Fibroblast of gingiva (primary cell): ENCODE results near the gene KIDINS220.

Experiments used
- DNase-seq: peaks from one replicate; pipeline ENCODE4 v3.0.0-alpha.2; 2011; ENCODE audit warnings: low read depth

KIDINS220 gene

DNA sequence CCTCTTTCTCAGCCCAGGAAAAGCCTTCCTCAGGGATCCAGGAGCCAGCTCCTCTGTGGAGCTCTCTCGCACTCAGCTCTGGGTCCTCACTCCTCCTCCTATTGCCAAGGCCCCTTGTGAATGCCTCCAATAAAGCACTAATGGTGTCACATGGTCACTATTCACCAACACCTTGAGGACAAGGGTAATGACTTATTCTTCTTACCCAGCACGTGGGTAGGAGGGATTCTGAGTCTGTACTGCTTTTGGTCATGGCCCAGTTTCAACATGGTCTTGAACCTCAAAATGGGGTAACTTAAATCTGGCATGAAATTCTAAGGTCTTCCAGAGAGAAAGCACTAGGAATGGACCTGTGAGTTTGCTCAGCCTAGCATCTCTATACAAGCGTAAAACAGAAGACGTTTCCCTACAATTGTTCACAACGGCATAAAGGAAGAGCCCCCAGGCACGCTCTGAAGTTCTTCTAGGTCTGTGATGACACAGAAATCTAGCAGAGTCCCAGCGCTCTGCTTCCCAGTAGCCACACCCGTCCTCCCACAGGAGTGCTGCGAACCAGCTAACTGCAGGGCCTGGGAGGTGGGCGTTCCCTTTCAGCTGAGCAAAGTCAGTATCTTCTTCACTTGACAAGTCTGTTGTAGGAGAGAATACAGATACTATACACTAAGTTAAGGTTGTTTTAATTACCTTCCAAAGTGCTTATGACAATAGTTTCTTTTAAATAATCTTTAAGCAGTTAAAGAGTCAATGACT is 14.6 kb upstream of the KIDINS220 start:
- DNase-seq, result no peak

DNA sequence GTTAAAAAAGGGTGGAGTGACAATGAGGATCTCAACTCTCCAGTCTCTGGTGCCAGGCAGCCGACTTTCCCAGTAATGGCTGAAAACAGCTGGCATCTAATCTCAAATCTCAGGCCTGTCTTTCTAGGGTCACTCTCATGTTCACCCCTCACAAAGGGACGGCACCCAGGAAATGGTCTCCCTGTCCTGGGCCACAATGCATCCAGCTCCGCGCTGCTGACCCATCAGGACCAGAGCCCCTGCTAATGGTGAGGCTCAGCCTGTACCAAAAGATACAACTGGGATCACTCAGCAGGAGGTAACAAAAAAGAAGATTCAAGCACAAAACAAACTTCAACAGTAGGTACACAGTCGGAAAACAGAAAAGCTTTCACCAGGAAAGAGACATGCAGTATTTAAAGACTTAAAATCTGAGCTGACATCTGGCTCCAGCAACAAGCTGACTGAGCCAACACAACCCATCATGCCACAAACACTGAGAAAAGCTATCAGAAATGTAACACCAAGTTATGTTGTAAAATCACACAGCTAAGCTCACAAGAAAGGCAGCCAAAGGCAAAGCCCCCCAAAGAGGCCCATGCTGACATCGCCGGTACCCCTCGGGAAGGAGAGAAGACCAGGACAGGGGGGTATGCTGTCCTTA is 13.6 kb upstream of the KIDINS220 start:
- no peak for DNase-seq

DNA sequence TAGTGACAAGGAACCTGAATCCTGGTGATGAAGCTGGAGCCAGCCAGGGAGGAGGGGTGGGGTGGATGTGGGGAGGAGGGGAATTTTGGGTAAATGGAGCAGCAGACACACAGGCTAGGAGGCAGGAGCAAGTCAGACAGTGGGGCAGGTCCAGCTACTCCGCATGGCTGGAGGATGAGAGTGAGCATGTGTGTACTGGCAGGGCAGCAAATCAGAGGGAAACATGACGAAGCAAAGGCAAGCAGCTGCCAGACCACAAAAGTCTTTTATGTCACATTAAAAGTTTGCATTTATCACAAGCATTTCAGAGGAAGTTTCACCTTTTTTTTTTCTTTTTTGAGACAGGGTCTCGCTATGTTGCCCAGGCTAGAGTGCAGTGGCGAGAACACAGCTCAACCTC is 11.9 kb upstream of the KIDINS220 start:
- peak; percentile 16 for DNase-seq

DNA sequence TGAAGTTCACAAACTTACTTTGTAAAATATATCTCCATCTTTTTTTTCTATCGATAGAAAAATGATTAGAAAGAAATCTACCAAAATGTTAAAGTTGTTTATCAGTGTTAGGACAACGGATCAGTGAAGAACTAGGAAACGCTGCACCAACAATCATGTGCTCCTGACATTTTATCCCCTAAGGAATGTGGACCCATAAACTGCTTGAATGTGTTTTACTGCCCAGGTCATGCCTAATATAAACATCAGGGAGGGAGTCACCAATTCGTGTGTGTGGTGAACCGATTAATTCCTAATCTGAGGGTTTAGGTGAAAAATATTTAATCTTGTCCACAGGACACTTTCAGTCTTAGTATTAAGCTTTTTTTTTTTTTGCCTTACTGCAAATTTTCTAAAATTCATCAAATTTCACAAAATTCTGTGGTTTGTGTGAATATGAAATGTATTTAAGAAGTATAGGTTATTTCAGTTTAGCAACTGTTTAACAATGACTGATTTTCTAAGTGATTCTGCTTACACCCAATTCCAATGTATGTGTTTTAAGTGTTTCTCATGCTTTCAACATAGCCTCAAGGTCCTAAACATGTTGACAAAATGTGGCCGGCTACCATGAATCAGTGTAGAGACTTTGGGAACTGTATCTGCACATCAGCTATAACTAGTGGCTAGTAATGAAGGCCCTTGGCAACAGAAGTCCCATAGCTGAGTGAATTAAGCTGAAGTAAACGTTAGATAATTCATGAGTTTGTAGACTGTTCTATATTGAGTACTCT is 11.1 kb upstream of the KIDINS220 start:
- no peak for DNase-seq

DNA sequence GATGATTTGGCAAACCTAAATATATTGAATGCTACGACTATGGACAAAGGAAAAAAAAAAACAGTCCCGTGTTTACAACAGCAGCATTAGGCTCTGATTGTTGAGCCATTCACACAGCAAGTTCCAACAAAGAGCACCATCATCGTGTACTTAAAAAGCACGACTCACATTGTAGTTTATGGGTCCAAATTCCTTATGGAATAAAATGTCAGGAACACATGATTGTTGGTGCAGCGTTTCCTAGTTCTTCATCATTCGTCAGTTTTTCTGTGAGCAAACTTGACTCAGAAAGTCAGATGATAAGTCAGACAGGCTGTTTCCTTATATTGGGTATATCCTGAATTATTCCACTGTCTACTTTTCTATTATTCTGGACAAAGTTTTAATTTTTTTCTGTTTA is 10.0 kb upstream of the KIDINS220 start:
- DNase-seq, result no peak

DNA sequence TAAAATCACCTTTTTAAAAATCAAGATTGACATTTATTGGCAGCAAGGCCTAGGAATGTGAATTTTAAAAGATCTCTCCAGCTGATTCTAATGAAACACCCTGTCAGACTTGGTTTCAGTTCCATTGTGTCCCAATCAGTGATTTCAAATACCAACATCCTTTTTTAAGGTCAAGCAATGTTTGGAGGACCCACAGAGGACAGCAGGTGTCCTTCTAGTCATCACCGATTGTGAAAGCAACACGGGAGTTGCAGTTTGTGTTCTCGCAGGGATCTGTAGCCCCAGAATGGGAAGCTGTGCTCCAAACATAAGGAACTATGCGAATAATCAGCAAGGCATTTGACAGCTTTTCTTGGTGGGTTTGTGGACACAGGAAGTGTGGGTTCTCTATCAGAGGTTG is 4.5 kb upstream of the KIDINS220 start:
- no peak for DNase-seq

DNA sequence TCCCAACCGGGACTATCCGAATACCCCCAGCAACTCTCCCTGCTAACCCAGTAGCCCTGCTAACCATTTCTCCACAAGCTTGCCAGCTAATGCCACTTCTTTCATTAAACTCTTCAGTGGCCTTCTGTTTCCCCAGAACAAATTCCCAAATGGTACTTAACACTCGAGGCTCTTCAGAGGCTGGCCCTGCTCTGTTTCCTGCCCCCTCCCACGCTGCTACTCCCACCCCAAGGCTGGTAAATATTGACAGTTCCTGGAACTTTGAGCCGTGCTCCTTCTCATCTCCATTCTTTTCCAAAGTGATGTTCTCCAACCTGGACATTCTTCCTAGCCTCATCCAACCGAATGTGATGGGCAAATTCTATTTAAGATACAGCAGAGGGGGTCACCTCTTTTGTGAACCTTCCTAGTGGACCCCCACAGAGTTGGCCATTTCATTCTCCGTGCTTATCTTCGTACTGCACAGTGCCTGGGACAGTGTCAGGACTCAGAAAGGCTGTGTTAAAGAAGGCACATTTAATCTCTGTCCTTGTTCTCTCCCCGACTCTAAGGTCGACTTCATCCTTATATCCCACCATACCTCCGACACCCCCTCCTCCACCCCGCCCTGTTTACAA is 3.2 kb upstream of the KIDINS220 start:
- DNase-seq, result no peak

DNA sequence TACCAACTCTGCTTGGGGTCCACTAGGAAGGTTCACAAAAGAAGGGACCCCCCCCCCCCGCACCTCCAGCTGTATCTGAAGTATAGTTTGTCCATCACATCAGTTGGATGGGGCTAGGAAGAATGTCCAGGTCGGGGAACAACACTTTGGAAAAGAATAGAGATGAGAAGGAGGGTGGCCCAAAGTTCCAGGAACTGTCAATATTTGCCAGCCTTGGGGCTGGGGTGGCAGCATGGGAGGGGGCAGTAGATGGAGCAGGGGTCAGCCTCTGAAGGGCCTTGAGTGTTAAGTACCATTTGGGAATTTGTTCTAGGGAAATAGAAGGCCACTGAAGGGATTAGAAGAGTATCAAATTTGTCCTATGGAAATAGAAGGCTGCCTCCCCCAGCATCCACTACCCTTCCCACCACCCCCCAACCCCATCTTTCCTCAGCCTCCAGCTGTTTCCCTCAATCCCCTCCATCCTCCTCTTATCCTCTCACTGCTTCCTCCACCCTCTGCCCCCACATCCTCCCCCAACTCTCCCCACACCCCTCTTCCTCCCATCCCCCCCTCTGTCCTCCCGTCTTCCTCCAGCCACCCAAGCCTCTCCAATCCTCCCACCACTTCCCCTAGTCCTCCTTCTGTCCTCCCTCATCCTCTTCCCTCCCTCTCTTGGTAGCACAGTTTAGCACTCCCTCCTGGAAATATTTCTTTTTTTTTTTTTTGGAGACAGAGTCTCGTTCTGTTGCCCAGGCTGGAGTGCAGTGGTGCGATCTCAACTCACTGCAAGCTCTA is 2.0 kb upstream of the KIDINS220 start:
- DNase-seq, result no peak

DNA sequence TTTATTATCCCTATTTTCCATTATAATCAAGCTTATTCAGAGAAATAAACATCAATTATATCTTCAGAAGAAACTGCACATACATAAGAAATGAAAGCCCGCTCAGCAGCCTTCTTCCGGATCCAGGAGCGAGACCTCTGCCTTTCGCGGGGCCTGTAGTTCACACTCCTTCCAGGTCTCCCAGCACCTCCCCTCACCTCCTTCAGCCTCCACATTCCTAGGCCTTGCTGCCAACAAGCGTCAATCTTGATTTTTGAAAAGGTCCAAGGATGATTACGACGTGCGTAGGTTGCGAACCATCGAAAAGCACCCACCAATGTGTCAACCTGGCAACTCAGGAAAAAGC is 355 bp upstream of the KIDINS220 start:
- DNase-seq, result no peak

DNA sequence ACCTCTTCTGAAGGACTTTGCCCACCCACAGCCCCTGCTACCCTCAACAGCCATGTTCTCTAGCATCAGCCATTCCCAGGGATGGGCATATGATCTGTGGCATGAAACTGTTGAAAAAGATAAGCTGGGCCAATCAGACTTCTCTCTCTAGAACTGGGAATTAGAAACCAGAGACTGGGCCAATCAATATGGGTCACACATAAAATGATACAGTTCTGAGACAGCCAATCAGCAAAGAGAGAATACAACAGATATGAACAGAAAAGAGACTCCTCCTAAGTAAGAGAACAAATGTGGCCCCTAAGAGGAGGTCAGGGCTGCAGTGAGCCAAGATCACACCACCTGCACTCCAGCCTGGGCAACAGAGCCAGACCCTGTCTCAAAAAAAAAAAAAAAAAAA is 2.1 kb downstream of the KIDINS220 start:
- DNase-seq, result no peak

DNA sequence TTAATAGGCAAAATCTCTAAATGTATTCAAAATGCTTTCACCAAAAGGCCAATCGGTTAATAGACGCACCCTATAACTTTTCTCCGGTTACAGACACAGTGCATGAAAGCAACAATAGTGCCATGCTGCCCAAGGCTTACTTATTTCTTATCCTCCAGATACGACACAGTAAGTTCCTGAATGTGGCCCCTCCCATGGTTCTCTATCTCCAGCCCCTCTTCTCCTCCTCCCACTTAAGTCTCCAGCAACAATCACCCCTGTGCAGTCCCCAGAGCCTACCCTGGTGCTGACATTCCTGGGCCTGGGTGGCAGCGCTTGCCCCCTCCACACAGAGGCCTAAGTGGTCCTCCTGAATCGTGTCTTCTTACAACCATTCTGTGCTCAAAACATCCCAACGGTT is 3.6 kb downstream of the KIDINS220 start:
- DNase-seq, result no peak

DNA sequence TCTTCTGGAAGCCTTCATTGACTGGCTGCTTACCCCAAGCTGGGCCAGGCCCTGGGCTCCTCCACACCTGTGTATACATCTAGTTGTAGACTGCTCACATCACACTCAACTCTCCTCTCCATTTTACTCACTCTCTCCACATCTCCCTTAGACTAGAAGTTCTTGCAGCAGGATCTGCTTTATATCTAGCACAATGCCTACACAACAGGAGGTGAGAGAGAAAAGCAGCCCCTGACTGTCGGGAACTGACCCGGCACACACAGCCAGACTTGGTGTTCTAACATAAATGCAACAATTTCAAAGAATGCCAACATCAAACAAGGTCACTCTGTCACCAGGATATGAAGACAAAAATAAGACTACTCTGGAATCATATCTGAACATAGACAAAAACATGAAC is 5.9 kb downstream of the KIDINS220 start:
- no peak for DNase-seq

DNA sequence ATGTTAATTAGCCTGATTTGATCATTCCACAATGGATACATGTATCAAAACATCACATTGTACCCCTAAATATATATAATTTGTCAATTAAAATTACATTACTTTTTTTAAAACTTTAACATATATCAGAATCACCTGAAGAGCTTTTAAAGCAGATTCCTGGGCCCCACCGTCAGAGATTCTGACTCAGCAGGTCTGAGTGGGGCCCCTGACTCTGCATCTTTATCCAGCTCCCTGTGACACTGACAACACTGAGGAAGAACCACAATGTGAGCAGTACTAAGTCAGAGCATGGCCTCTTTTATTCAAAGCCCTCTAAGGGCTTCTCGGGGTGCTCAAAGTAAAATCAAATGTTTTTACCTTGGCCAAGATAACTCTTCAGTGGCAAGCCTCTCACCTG is 9.7 kb downstream of the KIDINS220 start:
- no peak for DNase-seq

DNA sequence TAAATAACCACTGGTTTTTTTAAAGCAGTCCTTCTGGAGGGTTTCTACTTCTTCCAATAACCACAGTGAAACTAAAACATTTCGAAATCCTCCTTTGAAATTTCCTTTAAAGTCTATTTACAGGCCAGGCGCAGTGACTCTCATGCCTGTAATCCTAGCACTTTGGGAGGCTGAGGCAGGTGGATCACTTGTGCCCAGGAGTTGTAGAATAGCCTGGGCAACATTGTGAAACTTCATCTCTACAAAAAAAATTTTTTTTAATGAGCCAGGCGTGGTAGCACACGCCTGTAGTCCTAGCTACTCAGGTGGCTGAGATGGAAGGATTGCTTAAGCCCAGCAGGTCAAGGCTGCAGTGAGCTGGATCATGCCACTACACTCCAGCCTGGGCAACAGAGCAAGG is 15.2 kb downstream of the KIDINS220 start:
- DNase-seq, result peak; percentile 31

DNA sequence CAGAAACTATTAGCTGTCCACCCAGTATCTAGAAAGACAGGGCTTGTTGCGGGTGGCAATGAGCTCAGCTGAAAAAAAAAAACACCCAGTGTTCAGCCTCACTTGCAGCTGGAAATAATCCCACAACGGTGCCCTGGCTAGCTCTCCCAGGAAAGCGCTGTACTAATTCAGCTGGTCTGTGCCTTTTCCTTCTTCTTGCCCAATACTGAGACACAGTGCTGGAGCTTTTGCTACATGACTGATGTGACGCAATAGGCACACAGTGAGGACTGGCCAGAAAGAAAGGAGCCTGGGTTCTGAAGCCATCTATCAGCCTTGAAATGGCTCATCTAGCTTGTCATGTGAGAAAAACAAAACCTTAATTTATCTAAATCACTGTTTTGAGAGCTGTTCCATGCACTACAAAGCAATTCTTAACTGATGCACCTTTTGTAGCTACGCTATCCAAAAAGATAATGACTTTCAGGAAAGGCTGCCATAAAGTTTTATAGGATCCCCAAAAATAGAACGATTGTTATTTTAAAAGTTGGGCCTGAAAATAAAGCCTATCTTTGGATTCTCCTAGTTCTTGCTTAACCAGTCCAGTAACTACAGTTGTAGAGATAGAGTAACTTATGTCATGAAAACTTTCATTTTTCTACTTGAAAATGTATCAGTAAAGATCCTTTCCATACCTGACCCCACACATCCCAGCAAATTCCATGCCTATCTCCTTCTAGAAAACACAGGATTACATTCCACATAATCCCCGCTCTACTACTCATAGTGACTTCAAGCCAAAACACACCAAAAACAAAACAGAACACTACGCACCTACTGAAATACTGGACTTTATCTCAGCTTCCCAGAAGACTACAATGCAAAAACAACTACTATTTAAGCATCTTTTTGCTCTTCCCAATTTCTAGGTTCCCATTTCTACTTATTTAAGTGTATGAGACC is 15.9 kb downstream of the KIDINS220 start:
- DNase-seq, result peak; percentile 92

DNA sequence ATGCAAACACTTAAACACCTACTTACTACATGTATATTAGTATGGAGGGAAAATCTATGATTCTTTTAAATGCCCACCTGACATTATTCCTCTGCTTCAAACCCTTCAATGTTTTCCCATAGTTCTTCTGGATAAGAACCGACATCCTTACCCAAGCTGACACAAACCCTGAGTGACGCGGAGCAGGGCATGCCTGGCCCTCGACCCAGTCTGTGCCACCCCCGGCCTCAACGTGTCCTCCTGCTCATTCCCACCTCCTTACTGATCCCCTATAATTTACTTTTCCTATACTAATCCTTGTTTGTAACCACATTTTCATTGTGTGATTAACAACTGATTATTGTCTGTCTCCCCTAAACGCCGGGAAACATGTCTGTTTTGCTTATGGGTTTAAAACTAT is 17.5 kb downstream of the KIDINS220 start:
- no peak for DNase-seq

DNA sequence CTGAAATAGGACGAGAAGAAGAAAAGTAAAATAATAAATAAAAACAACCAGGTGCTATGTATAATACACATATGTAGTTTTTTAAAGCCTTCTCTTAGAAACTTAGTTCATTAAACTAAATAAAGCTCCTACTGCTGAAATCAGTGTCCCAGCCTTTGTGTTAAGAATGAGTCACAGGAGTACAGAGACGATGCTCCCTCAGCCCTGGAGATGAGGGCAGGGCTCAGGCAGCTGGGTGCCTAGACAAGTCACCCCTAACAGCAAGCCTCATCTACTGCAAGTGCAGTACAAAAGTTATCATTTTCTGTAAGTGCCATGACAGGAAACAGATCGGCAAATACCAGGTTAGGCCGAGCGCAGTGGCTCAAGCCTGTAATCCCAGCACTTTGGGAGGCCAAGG is 18.2 kb downstream of the KIDINS220 start:
- DNase-seq, result no peak

DNA sequence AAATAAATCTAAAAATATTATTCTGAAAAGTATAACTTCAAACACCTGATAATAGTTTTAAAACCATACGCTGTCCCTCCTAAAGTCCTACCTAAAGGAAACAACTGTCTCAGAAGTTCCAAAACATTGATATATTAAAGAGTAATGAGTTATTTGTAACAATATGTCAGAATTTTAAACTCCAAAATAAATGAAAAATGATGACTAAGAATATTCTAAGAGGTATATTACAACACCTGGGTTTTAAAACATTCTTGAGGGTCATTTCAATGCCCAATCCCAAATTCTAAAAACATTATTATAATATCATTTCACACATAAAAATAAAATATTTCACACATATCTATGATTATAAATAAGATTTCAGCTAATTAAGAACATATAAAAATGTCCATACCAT is 20.2 kb downstream of the KIDINS220 start:
- no peak for DNase-seq

DNA sequence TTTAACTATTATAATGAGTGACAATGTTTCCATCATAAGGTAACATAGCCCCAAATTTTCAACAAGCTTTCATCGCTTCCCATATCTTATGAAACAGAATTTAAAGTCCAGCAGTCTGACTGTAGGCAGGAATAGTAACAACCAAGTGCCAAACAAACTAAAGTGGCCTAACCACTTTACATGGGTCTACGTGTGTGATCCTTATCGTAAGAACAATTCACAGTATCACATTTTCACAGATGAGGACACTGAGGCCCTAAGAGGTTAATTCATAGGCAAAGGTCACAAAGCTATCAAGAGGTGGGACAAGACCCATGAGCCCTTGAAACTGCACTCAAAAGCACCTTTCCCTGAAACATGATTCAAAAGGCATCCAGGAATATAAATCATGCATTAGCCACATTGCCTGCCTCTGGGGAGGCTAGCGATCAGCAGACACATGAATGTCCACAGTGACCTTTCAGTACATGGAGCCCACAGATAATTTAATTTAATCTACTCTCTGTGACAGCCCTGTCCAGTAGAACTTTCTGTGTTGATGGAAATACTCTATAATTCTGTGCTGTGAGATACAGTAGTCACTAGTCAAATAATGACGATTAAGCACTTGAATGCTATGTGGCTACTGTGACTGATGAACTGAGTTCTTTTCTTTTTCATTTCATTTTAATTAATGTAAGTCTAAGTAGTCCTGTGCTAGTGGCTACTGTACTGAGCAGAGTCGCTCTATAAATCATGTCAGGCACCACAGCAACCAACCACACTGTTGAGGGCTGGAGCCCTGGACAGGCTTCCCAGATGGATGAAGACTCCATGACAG is 30.3 kb downstream of the KIDINS220 start:
- DNase-seq, result no peak
